Measurements from ENCODE around the gene PGBD5. TPM values are rescaled to one million over a fixed set of nuclear protein-coding genes. Genes with fewer than 3 reads are reported as not detected.

The PGBD5 gene
- total and polyA plus RNA-seq, 4 donors = 0.31 to 0.99 (median 0.57) TPM

GRCh38 chr1:230272557-230272956 lies 153.6 kb downstream of the PGBD5 start:
- Histone ChIP-seq H3K27me3 (ENCODE audit: control insufficient read depth in 1 of 2, insufficient read depth in 2 of 2, low read length in 1 of 2) (no peaks in the 10 kb centered on the region), H3K9me3 (ENCODE audit: control insufficient read depth, low read length) (no peaks in the 10 kb centered on the region), H3K4me1 (ENCODE audit: control insufficient read depth in 1 of 2, insufficient read depth in 2 of 2, low read length in 2 of 2) (peaks cover 0 to 4% of the 10 kb centered on the region in 2 donors), H3K27ac (ENCODE audit: low read depth in 1 of 2, low read length in 2 of 2) (peak overlapping the region in 1 of 2 donors; percentile 17), H3K4me3 (ENCODE audit: low read length in 2 of 2) (no peak overlapping the region), H3K36me3 (ENCODE audit: control insufficient read depth in 1 of 2, insufficient read depth in 2 of 2, low read length in 1 of 2) (peaks cover 0 to 2% of the 10 kb centered on the region in 2 donors)
- no peak for ATAC-seq (ENCODE audit: low FRiP score)
- intact Hi-C loops (cut with DNase I) = loop anchor here in 1 of 2 donors (5.0 kb wide), 1 partner anchor 55 kb away; no protein-coding TSS in a partner anchor
- WGBS, 2 donors = 89% methylated on average over 9 of the region's 9 CpGs
- DNase-seq = peak in 1 of 2 donors; percentile 36

- peak in 1 of 2 donors; percentile 57 for DNase-seq
- 87 to 88% methylated on average over 20 of the region's 20 CpGs for WGBS, 2 donors
- H3K4me1 ChIP-seq (ENCODE audit: control insufficient read depth in 1 of 2, insufficient read depth in 2 of 2, low read length in 2 of 2) = no peaks in the 10 kb centered on the region
Observed at GRCh38 chr1:230271300-230272035, 154.7 kb downstream of the PGBD5 start.

GRCh38 chr1:230270559-230271281 lies 155.4 kb downstream of the PGBD5 start:
- Histone ChIP-seq H3K36me3 (ENCODE audit: control insufficient read depth in 1 of 2, insufficient read depth in 2 of 2, low read length in 1 of 2) (no peaks in the 10 kb centered on the region), H3K9me3 (ENCODE audit: control insufficient read depth, low read length) (no peaks in the 10 kb centered on the region), H3K4me3 (ENCODE audit: low read length in 2 of 2) (no peak overlapping the region), H3K27ac (ENCODE audit: low read depth in 1 of 2, low read length in 2 of 2) (peak overlapping the region; percentile 78 to 94), H3K4me1 (ENCODE audit: control insufficient read depth in 1 of 2, insufficient read depth in 2 of 2, low read length in 2 of 2) (no peaks in the 10 kb centered on the region), H3K27me3 (ENCODE audit: control insufficient read depth in 1 of 2, insufficient read depth in 2 of 2, low read length in 1 of 2) (no peaks in the 10 kb centered on the region)
- intact Hi-C loops (cut with DNase I) = loop anchor here (2.0 to 5.0 kb wide), 2 partner anchors 53 to 204 kb away; partner anchors contain the start of gene GALNT2 (in 1 of the 2)
- peak; percentile 16 for ATAC-seq (ENCODE audit: low FRiP score)
- DNase-seq = peak in 1 of 2 donors; percentile 55
- 4 to 5% methylated on average over 14 of the region's 14 CpGs for WGBS, 2 donors

More at GRCh38 chr1:230271300-230272035, 154.7 kb downstream of the PGBD5 start:
- intact Hi-C loops (cut with DNase I) = loop anchor here (2.0 to 5.0 kb wide), 2 partner anchors 54 to 205 kb away; partner anchors contain the start of gene GALNT2 (in 1 of the 2)
- Histone ChIP-seq H3K36me3 (ENCODE audit: control insufficient read depth in 1 of 2, insufficient read depth in 2 of 2, low read length in 1 of 2) (peaks cover 0 to 2% of the 10 kb centered on the region in 2 donors), H3K4me3 (ENCODE audit: low read length in 2 of 2) (no peak overlapping the region), H3K27ac (ENCODE audit: low read depth in 1 of 2, low read length in 2 of 2) (peak overlapping the region; percentile 20 to 94), H3K27me3 (ENCODE audit: control insufficient read depth in 1 of 2, insufficient read depth in 2 of 2, low read length in 1 of 2) (no peaks in the 10 kb centered on the region), H3K9me3 (ENCODE audit: control insufficient read depth, low read length) (no peaks in the 10 kb centered on the region)
- no peak for ATAC-seq (ENCODE audit: low FRiP score)

- H3K36me3 ChIP-seq (ENCODE audit: control insufficient read depth in 1 of 2, insufficient read depth in 2 of 2, low read length in 1 of 2) = no peaks in the 10 kb centered on the region
- no peaks in the 10 kb centered on the region for H3K9me3 ChIP-seq (ENCODE audit: control insufficient read depth, low read length)
- 39 to 42% methylated on average over 1 of the region's 1 CpG for WGBS, 2 donors
- no peak overlapping the region for H3K4me3 ChIP-seq (ENCODE audit: low read length in 2 of 2)
- no peaks in the 10 kb centered on the region for H3K4me1 ChIP-seq (ENCODE audit: control insufficient read depth in 1 of 2, insufficient read depth in 2 of 2, low read length in 2 of 2)
- ATAC-seq (ENCODE audit: low FRiP score) = no peak
- intact Hi-C loops (cut with DNase I) = loop anchor here (2.0 to 5.0 kb wide), 2 partner anchors 53 to 203 kb away; partner anchors contain the start of gene GALNT2 (in 1 of the 2)
- peak in 1 of 2 donors; percentile 41 for DNase-seq
- peak overlapping the region; percentile 78 to 90 for H3K27ac ChIP-seq (ENCODE audit: low read depth in 1 of 2, low read length in 2 of 2)
- no peaks in the 10 kb centered on the region for H3K27me3 ChIP-seq (ENCODE audit: control insufficient read depth in 1 of 2, insufficient read depth in 2 of 2, low read length in 1 of 2)
Observed at GRCh38 chr1:230270185-230270558, 156.0 kb downstream of the PGBD5 start.

GRCh38 chr1:230268371-230269170 lies 157.6 kb downstream of the PGBD5 start:
- Histone ChIP-seq H3K27me3 (ENCODE audit: control insufficient read depth in 1 of 2, insufficient read depth in 2 of 2, low read length in 1 of 2) (no peaks in the 10 kb centered on the region), H3K27ac (ENCODE audit: low read depth in 1 of 2, low read length in 2 of 2) (peak overlapping the region in 1 of 2 donors; percentile 11), H3K4me3 (ENCODE audit: low read length in 2 of 2) (no peak overlapping the region), H3K36me3 (ENCODE audit: control insufficient read depth in 1 of 2, insufficient read depth in 2 of 2, low read length in 1 of 2) (peaks cover 0 to 2% of the 10 kb centered on the region in 2 donors), H3K4me1 (ENCODE audit: control insufficient read depth in 1 of 2, insufficient read depth in 2 of 2, low read length in 2 of 2) (no peaks in the 10 kb centered on the region), H3K9me3 (ENCODE audit: control insufficient read depth, low read length) (no peaks in the 10 kb centered on the region)
- intact Hi-C loops (cut with DNase I) = loop anchor here (5.0 kb wide), 4 partner anchors 36 to 696 kb away; partner anchors contain the start of gene GALNT2 (in 1 of the 2)
- DNase-seq = peak in 1 of 2 donors; percentile 68
- WGBS, 2 donors = 75 to 77% methylated on average over 18 to 19 of the region's 19 CpGs
- ATAC-seq (ENCODE audit: low FRiP score) = peak; percentile 57

- WGBS, 2 donors = 76 to 77% methylated on average over 17 of the region's 17 CpGs
- intact Hi-C loops (cut with DNase I) = loop anchor here (5.0 kb wide), 4 partner anchors 35 to 695 kb away; partner anchors contain the start of gene GALNT2 (in 1 of the 2)
- Histone ChIP-seq H3K27me3 (ENCODE audit: control insufficient read depth in 1 of 2, insufficient read depth in 2 of 2, low read length in 1 of 2) (no peaks in the 10 kb centered on the region), H3K27ac (ENCODE audit: low read depth in 1 of 2, low read length in 2 of 2) (peak overlapping the region in 1 of 2 donors; percentile 8), H3K9me3 (ENCODE audit: control insufficient read depth, low read length) (no peaks in the 10 kb centered on the region), H3K4me1 (ENCODE audit: control insufficient read depth in 1 of 2, insufficient read depth in 2 of 2, low read length in 2 of 2) (no peaks in the 10 kb centered on the region), H3K36me3 (ENCODE audit: control insufficient read depth in 1 of 2, insufficient read depth in 2 of 2, low read length in 1 of 2) (peaks cover 0 to 6% of the 10 kb centered on the region in 2 donors), H3K4me3 (ENCODE audit: low read length in 2 of 2) (no peak overlapping the region)
- peak in 1 of 2 donors; percentile 71 for DNase-seq
- ATAC-seq (ENCODE audit: low FRiP score) = no peak
Observed at GRCh38 chr1:230267338-230268065, 158.6 kb downstream of the PGBD5 start.

GRCh38 chr1:230266456-230266855 lies 159.7 kb downstream of the PGBD5 start:
- Histone ChIP-seq H3K27me3 (ENCODE audit: control insufficient read depth in 1 of 2, insufficient read depth in 2 of 2, low read length in 1 of 2) (no peaks in the 10 kb centered on the region), H3K4me3 (ENCODE audit: low read length in 2 of 2) (no peak overlapping the region), H3K4me1 (ENCODE audit: control insufficient read depth in 1 of 2, insufficient read depth in 2 of 2, low read length in 2 of 2) (no peaks in the 10 kb centered on the region), H3K9me3 (ENCODE audit: control insufficient read depth, low read length) (no peaks in the 10 kb centered on the region), H3K27ac (ENCODE audit: low read depth in 1 of 2, low read length in 2 of 2) (peak overlapping the region; percentile 20 to 87), H3K36me3 (ENCODE audit: control insufficient read depth in 1 of 2, insufficient read depth in 2 of 2, low read length in 1 of 2) (peaks cover 0 to 6% of the 10 kb centered on the region in 2 donors)
- ATAC-seq (ENCODE audit: low FRiP score) (no peak), DNase-seq (no peak)
- intact Hi-C loops (cut with DNase I) = loop anchor here (5.0 kb wide), 4 partner anchors 34 to 694 kb away; partner anchors contain the start of gene GALNT2 (in 1 of the 2)
- WGBS, 2 donors = 0 to 1% methylated on average over 2 of the region's 2 CpGs

Measured in aorta (tissue), 5 donors.